ENCODE measurements around the gene TBX20.
"Not testable (repeated sequence)": the region's sequence is repeated elsewhere in the genome, so short reads cannot be mapped to it uniquely, and the experiment has no call there.

Gene TBX20

GRCh38 chr7:35255443-35256255 lies 1.7 kb upstream of the TBX20 start:
- in situ Hi-C loops (cut with MboI; ENCODE audit: low sequenced_read_pairs), result no loop called here

DNA sequence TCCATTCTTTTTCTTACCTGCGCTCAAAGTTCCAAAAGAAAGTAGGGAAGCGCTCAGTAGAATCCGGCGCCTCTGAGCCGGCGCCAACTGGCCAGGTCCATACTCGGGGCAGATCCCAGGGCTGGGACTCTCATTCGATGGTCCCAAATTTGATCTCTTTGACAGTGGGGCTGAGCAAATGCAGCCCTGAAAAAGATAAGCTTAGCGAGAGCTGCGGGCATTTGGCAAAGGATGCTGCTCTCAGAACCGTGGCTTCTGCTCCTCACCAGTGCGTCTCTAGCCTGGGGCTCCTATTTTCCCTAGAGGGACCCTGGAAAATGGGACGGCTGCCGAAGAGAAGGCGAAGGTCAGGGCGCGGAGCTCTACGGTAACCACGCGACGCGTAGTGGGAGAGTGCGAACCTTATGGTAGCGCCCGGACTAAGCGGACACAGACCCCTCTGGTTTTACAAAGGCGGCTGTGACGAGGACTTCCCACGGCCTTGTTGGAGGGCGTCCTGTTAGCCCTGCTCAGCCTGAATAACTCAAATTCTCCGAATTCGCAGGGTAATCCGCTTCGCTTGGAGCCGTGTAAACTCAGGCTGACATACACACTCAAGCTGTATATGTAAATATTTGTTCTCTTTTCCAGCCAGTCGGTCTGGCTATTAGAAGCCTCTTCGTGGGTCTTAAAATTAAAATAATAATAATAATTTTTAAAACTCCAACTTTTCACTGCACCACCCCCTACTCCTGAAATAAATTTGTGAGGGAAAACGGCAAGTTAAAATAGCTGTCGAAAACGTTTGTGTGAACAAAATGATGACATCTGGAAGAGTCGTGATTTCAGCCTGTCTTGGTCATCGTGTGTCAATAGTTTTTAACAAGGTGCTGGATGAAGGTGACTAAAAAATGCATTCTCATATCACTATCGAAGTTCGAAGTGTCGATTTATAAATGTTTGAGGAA lies 869 bp upstream of the TBX20 start:
- in situ Hi-C loops (cut with MboI; ENCODE audit: low sequenced_read_pairs), result no loop called here

- in situ Hi-C loops (cut with MboI; ENCODE audit: low sequenced_read_pairs), result no loop called here
Observed at GRCh38 chr7:35253460-35253709, 515 bp downstream of the TBX20 start.

DNA sequence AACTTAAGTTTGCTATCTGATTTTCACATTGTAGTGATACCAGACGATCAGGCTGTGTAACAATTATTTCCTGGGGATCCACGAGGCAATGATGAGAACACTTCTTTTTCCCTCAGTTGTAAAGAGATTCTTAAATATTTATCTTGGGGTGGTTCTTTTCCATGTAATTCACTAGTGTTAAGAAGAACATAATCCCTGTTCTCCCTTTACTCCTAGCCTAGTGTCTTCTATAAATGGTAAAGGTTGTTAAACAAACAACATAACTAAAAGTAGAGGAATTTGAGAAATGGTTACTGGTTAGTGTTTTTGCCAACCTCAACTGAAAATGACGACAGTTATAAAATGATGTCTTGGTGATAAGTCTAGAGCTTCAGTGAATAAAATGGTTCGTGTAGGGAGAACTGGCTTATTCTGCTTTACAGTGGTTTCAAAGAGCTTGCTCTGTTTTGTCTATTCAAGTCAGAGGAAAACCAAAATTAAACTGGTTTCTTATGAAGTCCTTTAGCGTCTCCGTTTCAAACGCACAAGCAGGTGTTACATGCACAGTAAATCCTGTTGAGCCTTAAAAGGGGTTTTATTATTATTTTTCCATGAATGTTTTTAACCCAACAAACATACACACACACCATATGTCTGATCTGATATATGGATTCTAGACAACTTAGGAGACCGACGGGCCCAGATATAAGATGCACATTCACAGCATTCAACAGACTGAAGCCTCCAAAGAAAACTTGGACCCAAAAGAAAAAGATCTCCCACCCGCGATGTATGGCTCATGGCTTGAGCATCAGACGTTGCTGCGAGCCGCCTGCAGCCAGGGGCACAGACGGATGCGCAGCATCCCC lies 1.1 kb downstream of the TBX20 start:
- in situ Hi-C loops (cut with MboI; ENCODE audit: low sequenced_read_pairs), result no loop called here

DNA sequence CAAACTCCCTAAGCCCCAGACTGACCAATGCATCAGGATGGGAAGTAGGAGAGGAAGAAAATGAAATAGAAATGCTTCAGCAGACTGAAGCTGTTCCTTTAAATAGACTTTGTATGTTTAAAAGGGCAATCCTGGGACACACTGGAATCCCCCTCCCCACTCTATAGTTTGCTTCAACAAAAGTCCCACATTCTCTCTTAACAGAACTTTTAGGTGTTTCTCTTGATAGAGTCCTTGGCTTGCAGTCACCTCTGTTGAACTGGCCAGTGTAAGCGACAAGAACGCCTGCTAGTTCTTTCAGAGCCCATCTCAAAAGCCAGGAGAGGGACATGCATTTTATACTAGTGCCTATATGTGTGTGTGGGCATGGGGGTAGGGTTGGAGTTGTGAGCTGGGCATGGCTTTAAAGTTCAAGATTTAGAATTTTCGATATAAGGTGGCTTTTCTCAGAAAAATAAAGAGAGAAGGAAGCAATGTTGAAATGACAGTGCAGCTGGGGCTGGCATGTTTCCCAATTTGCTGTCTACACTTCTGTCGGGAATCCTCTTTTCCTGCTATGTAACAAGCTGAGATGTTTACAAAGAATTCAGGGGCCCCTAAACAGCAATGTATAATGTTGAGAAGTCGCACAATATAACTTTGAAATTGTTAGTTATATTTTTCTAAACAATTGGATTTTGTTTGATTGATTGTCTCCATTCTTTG lies 2.1 kb downstream of the TBX20 start:
- in situ Hi-C loops (cut with MboI; ENCODE audit: low sequenced_read_pairs), result no loop called here

DNA sequence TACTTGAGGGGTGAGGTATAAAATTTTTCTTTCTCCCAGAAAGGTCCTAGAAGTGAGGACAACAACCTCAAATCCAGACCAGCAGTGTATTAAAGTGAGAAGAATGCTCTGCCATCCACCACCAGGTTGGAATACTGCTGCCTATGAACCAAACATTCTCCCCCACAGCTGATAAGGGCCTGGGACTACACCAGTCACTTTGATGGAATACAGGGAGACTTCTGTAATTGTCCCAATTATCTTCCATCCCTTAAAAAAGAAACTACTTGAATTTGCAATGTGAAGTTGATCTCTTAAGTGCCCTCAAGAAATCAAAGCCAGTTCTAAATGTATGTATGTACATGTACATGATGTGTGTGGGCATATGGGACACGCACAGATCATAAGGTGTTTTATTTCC lies 3.0 kb downstream of the TBX20 start:
- in situ Hi-C loops (cut with MboI; ENCODE audit: low sequenced_read_pairs), result no loop called here

DNA sequence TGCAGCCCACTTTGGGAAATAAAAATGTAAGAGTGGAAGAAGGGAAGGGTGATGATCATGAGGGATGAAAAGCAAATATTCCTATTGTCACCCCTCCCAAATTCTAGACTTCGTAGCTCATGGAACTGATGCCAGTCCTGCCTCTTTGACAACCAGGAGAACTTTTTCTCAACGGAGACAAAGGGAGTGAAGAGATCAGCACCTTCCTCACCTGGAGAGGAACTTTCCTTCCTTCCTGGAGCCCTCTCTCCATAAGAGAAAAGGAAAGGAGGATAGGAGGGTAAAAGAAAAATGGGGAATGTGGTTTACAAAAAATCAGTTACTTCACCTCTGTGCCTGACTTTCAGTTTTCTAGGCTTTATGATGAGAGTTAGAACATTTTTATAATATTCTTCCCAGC lies 3.4 kb downstream of the TBX20 start:
- in situ Hi-C loops (cut with MboI; ENCODE audit: low sequenced_read_pairs), result no loop called here

GRCh38 chr7:35249537-35249907 lies 4.4 kb downstream of the TBX20 start:
- in situ Hi-C loops (cut with MboI; ENCODE audit: low sequenced_read_pairs), result no loop called here

DNA sequence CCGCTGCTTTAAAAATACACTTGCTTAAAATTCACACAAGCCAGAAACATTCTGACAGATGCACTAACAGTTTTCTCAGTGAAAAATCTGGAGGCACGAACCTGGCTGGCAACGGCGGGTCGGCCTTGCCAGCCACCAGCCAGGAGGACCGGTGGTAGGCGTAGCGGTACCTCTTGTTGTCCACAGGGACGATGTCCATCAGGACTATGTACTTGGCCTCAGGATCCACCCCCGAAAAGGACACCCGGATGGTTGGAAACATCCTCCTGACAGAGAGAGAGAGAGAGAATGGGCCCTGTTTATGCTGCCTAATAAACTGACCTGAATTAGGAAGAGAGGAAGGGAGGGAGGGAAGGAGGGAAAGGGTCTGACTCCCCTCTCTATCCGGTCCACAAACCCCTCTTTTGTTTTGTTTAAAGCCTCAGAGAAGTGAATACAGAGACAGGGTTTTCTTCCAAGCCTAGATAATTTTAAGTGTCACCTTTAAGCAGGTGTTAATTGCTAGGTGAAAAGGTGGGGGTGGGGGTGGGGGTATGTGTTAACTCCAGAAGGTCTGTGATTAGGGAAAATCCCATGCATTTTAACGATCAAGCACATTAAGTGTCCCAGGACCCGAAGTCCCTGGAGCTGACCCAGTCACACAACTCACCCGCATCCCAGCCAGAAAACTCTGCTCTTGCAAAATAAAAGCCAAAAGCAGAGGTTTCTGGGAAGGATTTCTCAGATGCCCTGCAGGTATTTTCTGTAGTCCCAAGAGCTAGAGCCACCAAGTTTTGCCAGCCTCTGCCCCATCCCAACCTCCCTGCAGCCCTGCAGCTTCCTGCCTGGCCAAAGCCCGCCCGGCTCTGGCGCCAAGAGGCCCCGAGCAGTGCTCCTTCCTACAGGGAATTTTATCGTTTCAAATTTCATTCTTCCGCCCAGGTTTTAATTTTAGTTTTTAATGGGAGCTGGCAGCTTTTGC lies 5.0 kb downstream of the TBX20 start:
- in situ Hi-C loops (cut with MboI; ENCODE audit: low sequenced_read_pairs), result no loop called here

DNA sequence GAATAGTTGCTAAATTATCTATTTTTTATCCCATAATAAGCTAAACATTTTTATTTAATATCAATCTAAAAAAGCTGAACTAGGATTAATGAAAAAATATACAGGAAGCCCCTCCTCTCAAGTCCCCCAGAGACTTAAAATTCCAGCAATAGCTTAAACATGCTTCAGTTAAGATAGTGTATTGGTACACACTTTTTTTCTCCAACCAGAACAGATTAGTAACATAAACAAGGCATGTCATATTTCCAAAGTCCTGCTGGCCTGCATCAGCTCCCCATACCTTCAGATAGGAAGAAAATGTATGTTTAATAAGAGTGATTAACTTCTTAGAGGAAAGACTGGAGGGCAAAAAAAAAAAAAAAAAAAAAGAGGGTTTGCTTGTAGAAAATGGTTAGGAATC lies 7.1 kb downstream of the TBX20 start:
- in situ Hi-C loops (cut with MboI; ENCODE audit: low sequenced_read_pairs), result no loop called here

DNA sequence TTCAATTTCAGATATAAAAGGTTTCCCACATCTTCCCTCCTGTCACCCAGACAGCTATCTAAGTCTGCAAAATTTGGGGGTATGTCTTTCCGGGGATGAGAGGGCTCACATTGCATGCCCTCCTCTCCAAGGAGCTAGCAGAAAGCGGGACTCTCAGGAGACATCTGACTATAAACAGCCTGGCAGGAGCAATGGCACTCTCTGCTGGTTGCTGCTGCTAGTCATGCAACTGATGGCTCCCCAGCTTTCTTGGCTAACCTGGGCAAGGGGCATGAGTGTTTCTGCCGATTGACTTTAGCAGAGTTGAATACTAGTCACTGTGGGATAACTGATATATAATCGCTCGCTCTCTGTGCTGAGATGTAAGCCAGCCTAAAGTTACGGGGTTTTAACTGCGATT lies 12.0 kb downstream of the TBX20 start:
- in situ Hi-C loops (cut with MboI; ENCODE audit: low sequenced_read_pairs), result no loop called here

DNA sequence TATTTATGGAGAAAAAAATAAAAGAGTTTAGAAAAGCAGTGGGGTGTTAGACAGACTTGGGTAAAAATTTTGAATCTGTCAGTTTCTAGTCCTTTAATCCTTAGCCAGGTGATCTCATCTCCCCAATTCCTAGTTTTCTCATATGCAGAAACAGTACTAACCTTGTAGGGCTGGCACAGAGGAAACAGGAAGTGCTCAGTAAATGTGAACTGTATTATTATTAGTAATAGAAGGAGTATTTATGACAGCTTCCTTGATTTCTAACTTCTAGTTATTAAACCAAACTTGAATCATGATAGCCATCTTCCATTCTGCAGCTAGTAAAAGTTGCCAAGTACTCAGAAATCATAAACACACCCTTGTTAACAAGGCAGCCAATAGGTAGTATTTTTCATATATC lies 12.5 kb downstream of the TBX20 start:
- in situ Hi-C loops (cut with MboI; ENCODE audit: low sequenced_read_pairs), result no loop called here

GRCh38 chr7:35241008-35241407 lies 12.9 kb downstream of the TBX20 start:
- in situ Hi-C loops (cut with MboI; ENCODE audit: low sequenced_read_pairs), result not testable (repeated sequence)

GRCh38 chr7:35238456-35238855 lies 15.4 kb downstream of the TBX20 start:
- in situ Hi-C loops (cut with MboI; ENCODE audit: low sequenced_read_pairs), result not testable (repeated sequence)

GRCh38 chr7:35232994-35233393 lies 20.9 kb downstream of the TBX20 start:
- in situ Hi-C loops (cut with MboI; ENCODE audit: low sequenced_read_pairs), result no loop called here

DNA sequence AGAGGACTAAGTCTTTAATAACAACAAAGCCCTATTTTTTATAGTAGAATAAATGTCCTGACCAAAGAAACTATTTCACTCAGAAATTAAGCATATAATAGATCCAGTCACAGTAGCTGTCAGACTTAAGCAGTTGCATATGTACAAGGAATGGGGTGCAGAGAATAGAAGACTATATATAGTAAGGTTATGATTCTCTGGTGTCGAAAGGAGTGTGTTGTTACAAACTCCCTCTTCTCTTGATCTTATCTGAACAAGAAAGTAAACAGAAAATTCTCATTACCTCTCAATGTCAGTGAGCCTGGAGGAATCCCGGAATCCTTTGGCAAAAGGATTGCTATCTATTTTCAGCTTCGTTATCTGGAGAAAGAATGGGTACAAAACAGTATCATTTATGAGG lies 22.7 kb downstream of the TBX20 start:
- in situ Hi-C loops (cut with MboI; ENCODE audit: low sequenced_read_pairs), result not testable (repeated sequence)

- in situ Hi-C loops (cut with MboI; ENCODE audit: low sequenced_read_pairs), result not testable (repeated sequence)
Observed at GRCh38 chr7:35229116-35229780, 24.7 kb downstream of the TBX20 start.

DNA sequence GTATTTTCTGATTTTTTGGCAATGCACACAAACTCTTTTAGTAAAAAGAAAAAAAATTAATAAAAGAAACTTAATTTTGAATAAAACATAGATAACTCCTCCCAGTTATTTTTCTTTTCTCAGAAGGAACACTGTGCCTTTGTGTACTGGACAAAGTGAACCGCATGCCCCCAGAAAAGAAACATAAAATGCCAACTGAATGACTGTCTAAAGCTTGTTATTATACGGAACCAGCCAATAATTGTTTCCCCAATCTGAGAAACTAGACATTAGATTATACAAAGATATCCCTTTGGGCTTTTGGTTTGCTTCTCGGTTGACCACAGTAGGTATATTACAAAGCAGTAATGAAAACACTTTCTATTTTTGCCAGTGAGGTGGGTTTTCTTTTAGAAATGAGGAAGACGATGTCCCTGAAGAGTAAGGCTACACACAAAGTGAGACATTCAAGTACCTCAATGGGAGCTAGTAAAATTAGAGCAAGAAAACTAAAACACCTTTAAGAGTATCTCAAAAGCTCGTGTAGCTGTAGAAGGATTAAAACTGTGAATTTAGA lies 25.3 kb downstream of the TBX20 start:
- in situ Hi-C loops (cut with MboI; ENCODE audit: low sequenced_read_pairs), result not testable (repeated sequence)

DNA sequence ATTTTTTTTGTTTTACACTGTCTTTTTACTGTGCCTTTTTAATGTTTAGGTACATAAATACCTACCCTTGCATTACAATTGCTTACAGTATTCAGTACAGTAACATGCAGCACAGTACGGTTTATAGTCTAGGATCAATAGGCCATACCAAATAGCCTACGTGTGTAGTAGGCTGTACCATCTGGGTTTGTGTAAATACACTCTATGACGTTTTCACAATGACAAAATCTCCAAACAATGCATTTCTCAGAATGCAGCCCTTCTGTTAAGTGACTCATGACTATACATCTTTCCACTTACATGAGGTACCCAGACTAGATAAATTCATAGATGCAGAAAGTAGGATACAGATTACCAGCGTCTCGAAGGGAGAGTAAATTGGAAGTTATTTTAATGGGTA lies 26.5 kb downstream of the TBX20 start:
- in situ Hi-C loops (cut with MboI; ENCODE audit: low sequenced_read_pairs), result not testable (repeated sequence)

Data from HL-60/S4 treated with retinoic acid at 250 ng/mL for 4 days and 3 days (cell line).